Fibroblast of the conjunctiva (primary cell): ENCODE measurements around the gene OR6X1.

Experiments used
- DNase-seq: peaks from one replicate; pipeline ENCODE4 v3.0.0-alpha.2; 2010; ENCODE audit warnings: low read depth

OR6X1 gene, protein sequence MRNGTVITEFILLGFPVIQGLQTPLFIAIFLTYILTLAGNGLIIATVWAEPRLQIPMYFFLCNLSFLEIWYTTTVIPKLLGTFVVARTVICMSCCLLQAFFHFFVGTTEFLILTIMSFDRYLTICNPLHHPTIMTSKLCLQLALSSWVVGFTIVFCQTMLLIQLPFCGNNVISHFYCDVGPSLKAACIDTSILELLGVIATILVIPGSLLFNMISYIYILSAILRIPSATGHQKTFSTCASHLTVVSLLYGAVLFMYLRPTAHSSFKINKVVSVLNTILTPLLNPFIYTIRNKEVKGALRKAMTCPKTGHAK

DNA sequence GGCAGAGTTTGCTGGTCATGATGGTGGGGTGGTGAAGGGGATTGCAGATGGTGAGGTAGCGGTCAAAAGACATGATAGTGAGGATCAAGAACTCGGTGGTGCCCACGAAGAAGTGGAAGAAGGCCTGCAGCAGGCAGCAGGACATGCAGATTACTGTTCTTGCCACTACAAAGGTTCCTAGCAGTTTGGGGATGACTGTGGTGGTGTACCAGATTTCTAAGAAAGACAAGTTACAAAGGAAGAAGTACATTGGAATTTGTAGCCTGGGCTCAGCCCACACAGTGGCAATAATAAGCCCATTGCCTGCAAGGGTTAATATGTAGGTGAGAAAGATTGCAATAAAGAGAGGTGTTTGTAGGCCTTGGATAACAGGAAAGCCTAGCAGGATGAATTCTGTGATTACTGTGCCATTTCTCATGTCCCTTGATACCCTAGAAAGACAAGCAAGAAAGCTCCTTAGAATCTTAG, at the start of gene OR6X1:
Gene OR6X1, minus strand, starts transcription at position 418 of the 468 bp plus-strand sequence. Its CDS starts 0 bp downstream, at position 418.
- DNase-seq = no peak

DNA sequence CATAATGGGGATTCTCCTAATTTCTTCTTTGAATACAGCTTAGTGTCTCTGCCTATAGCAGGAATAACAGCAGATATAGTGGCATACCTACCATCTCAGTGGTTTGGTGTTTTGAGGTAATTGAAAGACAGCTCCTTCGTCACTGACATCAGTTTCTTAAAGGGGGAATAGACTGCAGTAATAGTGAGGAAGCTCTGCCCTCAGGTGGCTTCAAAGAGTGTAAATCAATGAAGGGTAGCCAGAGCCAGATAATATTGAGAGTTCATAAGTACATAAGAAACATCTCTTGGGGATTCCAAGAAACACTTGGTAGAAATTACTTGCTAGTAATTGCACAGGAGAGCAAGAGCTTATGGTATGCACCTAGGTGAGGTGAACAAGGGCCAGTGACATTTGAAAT, 47.4 kb upstream of the OR6X1 start:
- no peak for DNase-seq

DNA sequence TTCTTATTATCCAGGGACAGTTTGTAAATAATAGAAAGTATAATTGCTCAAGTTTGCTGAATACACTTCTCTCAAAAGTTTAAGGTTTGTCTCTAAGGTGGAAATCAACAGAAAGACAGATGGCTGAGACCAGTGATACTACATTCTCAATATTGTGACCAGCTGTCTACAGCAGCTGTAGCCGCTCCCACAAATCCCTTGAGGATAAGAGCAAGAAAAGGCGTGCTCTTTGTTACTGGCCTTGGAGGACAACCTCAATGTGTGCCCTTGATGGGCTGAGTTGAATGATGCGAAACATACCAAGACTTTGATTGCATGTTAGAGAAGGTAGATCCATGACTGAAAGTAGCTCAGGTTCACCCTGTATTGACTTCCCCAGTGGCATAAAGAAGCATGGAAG, 45.7 kb upstream of the OR6X1 start:
- no peak for DNase-seq

DNA sequence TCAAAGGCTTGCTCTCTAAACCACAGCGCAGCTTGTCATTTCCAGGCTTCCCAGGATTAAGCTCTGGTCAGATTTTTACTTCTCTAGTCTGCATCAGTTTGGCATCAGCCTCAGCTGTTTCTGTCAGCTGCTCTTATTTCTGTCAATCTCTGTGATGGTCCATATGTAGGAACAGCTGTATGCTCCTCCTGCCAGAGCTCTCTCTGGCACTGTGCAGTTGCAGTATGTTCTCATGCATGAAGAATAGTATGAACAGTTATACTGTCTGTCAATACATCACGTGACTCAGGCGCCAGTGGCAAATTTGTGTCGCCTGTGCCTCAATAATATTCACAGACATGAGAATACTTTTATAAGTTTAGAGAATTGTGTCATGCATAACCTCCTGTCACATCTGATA, 45.1 kb upstream of the OR6X1 start:
- no peak for DNase-seq

DNA sequence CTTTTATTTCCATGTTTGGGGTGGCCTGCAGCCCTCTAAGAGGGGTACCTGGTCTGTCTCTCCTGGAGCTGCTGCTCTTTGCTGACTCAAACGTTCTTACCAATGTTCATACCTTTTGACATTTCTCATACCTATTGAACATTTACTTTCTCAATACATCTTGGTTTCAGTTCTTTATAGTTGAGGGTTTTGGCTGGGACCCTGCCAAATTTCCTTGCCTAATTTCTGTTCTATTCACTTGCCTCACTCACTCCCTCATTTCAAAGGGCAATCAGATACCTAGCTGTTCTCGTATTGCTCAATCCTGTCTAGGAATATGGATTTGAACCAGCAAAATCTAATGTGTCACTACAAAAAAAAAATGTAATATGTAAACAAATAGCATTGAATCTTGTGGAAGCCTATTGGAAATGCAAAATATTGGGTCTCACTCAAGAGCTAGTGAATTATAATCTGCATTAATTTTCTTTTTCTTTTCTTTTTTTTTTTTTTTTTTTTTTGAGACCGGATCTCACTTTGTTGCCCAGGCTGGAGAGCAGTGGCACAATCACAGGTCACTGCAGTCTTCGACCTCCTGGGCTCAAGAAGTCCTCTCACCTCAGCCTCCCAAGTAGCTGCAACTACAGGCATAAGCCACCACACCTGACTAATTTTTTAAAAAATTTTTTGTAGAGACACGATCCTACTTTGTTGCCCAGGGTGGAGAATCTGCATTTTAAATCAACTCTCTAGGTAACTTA, 44.4 kb upstream of the OR6X1 start:
- DNase-seq = no peak

DNA sequence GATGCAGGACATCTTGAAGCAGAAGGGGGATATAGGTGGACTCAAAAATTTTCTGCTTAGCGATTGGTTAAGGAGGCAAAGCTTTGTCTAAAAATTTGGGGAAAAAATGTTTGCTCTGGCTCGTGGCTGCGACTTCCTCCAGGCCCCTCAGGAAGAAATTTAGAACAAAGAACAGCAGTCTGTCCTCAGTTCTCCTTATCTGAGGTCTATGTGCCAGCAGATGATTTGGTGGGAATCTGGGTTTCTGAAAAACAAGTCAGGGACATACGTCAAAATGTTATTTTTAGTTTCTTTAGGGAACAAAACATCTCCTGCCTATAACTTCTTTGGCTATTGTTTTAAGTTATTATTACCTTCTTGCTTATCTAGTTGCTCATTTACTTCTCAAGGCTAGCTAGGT, 43.8 kb upstream of the OR6X1 start:
- no peak for DNase-seq

DNA sequence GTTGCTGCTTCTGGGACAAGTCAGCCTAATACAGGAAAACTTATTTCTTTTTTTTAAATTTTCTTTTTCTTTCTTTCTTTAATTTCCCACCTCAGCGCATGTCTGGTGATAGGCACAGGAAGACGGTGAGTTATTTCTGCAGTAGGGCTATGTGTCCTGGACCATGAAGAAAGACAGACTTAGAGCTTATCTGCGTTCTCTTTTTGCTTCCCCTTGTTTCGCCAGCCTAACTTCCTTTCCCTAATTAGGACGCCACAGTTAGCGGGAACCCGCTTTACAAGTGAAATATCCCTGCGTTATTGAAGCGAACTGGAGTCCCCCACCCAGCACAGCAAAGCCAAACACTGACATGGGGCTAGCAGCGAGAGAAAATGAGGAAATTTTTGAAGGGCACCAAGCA, 43.2 kb upstream of the OR6X1 start:
- no peak for DNase-seq

DNA sequence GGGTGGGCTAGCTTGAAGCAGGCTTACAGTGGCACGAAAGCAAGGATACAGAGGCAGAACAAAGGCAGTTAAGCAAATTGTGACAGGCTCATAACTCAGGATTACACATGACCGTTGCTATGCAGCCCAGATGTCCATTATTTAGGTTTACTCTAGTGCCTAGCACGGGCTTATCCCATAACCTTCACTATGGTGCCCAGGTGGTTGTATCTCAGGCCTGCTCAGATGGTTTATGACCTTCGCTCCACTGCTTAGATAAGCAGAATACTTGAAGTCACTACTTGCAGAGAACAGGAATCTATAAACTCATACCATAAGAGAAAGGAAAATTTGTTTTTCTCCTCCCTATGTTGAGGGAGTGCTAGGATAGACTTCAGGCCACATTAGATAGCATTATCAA, 42.8 kb upstream of the OR6X1 start:
- no peak for DNase-seq

DNA sequence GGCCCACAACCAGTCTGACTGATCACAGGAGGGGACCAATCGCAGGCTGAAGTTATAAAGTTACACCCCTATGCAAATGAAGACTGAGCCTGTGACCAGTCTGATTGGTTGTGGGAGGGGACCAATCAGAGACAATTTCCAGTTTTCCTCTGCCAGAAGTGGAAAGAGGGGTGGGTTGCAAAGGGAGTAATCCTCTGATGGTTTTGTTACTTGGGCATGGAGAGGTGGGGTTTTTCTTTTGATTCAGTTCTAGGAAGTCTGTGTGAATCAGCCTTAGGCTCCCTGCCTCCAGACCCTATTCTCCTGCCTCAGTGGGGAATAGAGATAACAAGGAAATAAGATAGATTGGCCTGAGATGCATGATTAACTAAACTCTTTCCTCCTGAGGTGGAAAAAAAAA, 41.9 kb upstream of the OR6X1 start:
- no peak for DNase-seq

DNA sequence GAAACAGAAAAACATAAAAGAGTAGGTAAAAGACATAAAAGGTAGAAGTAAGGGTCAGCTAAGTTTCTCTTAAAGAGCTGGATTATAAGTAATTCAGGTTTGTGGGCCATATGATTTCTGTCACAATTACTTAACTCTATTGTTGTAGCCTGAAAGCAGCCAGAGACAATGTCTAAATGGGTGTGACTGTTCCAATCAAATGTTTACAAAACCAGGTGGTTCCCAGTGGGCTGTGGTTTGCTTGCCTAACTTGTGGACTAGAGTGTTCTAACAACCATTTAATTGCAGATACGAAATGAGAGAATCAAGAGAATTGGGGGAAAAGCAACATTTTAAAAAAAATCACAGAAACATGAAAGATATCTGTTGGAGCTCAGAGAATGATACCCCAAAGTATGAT, 29.2 kb upstream of the OR6X1 start:
- no peak for DNase-seq

DNA sequence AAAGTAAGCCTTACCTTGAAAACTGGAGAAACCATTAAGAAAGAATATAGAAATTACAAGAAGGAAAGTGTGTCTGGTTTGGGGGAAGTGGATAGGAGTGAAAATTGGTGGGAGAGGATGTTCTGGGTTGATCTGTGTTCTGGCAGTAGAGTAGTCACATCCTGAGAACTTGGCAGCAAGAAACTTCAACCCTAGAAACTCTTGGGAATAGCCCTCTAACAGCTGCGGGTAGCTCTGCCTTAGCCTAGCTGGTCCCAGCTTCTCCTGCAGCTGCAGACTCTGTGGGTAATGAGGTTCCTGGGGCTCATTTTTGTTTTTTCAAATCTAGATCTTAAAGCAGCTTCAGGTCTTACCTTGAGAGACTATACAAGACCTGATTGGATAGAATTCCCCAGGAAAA, 24.2 kb upstream of the OR6X1 start:
- no peak for DNase-seq

DNA sequence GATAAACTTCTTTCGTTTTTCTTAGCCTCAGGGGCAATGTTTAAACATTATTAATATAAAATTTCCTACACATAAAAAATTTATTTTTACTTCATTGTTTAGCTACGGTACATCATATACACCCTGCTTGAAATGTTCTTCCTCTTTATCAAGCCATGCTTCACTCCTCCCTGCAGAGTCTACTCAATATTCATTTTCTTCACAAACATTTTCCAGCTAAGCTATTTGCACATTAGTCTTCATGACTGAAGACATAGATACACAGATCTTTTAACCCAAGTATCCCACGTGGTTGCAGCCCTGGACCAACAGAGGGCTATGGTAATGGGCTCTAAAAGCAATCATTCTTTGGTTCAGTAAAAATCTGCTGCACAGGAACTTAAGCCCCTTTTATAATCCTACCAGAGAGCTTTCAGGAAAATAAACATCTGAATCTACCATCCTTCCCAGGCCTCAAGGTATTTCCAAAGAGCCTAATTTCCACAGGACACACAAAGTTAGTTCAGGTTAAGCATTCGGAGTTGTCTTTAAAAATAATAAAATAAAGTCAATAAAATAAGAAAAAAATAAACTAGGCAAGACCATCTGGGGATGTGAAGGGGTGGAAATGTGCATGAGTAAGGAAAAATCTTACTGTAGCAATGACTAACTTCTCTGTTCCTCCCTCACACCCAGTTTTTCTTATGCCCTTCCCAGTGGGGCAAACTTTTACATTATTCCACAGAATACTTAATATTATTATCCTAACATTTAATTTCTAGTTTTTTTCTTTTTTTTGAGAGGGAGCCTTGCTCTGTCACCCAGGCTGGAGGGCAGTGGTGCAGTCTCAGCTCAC, 21.6 kb upstream of the OR6X1 start:
- no peak for DNase-seq

DNA sequence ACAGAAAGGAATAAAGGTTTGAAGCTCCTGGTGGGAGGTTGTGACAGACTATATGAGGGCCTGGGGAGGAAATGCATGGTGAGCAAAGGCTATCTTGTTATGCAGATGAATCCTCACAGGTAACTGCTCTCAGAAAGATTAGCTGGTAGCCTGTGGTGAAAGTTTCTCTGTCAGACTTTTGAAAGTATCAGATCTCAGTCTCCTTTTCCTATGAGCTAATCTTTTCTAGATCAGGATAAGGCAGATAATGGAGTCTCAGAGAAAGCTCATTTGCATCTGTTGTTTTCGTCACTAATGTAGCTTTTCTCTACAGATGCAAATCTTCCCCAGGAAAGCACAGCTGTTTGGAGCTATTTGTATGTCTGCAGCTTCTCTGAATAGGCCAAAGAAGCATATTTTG, 21.0 kb upstream of the OR6X1 start:
- no peak for DNase-seq

DNA sequence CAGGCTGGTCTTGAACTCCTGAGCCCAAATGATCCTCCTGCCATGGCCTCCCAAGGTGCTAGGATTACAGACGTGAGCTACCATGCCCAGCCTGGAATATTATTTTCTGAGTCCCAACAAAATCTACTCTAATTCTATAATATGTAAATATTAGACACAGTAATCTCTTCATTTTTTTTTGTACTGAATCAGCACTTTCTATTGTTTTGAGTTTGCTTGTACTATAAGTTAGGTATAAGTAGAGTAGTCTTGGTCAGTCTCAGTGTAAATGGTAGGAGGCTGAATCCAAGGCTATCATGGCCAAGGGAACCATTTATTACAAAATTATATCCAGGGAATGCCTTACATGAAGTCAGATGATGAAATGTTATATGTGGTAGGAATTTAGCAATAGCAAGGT, 19.6 kb upstream of the OR6X1 start:
- DNase-seq = no peak

DNA sequence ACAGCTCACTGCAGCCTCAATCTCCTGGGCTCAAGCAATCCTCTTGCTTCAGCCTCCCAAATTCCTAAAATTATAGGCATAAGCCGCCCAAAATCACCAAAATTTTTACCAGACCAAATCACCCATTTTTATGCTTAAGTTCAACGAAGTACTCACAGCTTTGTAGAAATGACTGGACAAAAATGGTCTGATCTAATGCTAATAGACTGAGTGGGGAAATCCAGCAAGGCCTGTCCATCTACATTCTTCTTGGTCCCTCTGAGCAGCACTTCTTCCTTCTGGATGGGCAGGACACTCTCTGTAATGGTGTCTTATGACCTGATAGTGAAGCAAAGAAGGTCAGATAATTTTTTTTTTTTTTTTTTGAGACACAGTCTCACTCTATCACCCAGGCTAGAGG, 18.7 kb upstream of the OR6X1 start:
- no peak for DNase-seq

DNA sequence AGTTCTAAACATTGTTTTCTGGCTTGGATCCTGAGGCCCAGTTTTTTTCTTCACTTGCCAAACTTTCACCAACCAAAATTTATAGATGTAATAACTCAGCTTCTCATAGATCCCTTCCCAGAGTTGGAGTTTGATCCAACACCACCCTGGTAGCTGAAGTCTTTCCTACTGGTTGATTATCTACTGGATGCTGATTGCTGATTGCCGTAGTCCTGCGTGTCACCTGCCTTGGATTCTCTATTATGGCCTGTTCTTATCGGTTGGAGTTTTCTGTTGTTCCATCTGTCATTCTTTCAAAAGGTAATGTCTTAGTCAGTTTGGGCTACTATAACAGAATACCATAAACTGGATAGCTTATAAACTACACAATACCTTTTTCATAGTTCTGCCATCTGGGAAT, 17.3 kb upstream of the OR6X1 start:
- no peak for DNase-seq

DNA sequence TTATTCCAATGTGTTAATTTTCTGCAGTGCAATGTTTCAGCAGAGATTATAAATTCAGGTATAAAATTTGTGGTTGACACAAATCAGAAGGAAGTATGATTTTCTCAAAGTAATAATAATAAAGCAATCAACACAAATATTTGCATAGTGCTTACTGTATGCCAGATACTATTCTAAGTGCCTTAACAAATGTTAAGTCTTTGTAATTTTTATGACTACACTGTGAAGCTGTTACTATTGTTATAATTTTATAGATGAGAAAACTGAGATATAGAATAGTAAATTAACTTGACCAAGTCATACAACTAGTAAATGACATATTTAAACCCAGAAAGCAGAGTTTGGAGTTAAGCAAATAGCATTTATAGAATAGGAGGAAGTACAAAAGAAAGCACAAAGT, 16.4 kb upstream of the OR6X1 start:
- DNase-seq = no peak

DNA sequence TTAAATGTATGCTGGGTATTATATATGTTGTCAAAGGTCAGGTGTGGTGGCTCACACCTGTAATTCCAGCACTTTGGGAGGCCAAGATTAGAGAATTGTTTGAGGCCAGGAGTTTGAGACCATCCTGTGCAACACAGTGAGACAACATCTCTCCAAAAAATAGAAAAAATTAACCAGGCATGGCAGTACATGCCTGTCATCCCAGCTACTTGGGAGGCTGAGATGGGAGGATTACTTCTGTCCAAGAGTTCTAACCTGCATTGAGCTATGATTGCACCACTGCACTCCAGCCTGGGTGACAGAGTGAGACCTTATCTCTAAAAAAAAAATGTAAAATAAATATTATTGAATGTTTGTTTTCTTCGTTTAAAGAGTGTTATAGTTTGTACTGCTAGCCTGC, 11.3 kb upstream of the OR6X1 start:
- DNase-seq = no peak

DNA sequence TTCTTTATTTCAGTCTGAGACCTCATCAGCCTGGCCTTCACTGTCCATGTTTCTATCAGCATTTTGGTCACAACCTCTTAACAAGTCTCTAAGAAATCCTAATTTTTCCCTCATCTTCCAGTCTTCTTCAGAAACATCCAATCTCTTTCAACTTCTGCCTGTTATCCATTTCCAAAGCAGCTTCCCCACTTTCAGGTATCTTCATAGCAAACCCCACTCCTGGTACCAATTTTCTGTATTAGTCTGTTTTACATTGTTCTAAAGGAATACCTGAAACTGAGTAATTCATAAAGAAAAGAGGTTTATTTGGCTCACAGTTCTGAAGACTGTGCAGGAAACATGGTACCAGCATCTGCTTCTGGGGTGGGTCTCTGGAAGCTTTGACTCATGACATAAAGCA, 8.1 kb upstream of the OR6X1 start:
- DNase-seq = no peak

DNA sequence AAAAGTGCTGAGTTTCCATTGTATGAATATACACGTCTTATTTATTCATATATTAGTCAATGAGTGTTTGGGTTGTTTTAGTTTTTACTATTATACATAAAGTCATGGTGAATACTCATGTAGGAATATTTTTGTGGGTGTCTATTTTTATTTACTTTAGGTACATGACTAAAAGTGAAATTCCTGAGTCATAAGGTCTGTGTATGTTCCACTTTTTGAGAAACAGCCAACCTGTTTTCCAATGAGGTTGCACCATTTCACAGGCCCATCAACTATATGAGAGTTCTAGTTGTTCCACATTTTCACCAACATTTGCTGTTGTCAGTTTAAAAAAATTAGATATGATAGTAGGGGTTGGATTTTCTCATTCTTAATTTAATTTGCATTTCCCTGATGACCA, 6.6 kb upstream of the OR6X1 start:
- DNase-seq = no peak

DNA sequence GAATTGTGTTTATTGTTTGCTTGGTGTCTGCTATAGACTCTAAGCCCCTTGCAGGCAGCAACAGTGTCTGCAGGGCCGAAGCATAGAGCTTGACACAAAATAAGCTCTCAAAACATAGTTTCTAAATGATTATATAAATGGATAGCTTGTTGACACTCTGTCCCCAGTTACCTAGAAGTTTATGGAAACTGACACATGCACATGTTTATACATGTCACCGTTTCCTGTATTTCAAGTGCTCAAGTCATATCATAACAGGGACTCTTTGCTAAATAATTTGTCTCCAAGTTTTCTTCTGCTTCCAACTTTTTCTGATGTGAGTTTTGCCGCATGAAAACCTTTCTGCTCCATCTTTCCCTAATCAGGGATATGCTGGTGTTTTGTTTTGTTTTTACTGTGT, 3.7 kb upstream of the OR6X1 start:
- no peak for DNase-seq

DNA sequence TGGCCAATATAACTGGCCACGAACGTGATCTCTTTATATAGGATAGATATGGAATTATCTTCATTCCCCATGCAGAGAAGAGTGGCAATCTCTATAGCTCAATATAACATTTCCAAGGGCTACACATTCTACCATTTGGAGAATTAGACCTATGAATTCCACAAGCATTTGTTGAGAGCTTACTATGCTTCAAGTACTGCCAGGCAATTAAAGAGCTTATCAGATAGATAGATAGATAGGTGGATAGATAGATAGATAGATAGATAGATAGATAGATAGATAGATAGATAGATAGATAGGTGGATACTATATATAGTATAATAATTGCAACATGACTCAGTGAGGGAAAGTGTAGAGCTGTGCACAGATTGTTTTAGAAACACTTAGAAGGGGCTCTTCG, 1.5 kb upstream of the OR6X1 start:
- no peak for DNase-seq

DNA sequence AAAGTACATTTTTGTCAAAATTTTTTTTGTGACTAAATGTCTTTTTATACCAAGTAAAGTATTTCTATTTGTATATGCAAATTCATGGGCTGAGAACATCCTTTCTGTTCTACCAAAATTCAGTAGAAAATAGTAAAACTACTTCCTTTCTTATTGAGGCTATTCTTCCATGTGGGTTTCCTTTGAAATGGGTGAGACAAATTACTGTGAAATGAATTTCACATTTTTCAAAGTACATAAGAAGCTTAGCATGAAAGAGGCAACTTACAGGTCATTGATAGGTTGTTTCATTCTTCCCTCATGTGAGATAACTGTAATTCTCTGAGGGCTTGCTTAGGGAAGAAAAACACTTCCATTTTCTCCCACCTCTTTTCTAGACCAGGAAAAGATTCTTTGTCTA, 1.0 kb upstream of the OR6X1 start:
- DNase-seq = no peak
